MCF 10A (cell line): ENCODE data around the gene CTDSP1. TPM values are rescaled to one million over a fixed set of nuclear protein-coding genes. Genes with fewer than 3 reads are reported as not detected.

ENCODE experiments used
- BruUV-seq: library from RNA; stranded (reverse); fragments of 400-500 nt; replicated peaks from 2 replicates; lab custom pipeline; 2021; lab: Mats Ljungman, UMichigan
- CTCF ChIA-PET: fragments of 300-600 bp; sonication (Branson Sonifier 250); formaldehyde crosslinking; extraction: SDS; loops from one replicate; lab custom pipeline; 2021; ENCODE audit warnings: antibody characterized with exemption, inconsistent platforms; lab: Yijun Ruan, JAX
- POLR2A ChIA-PET: fragments of 300-600, 350-650 bp; sonication (Branson Sonifier 250); formaldehyde crosslinking; extraction: SDS; loops from one replicate; lab custom pipeline; 2020; ENCODE audit warnings: antibody characterized with exemption, inconsistent platforms; lab: Yijun Ruan, JAX
- DNase-seq: peaks from one replicate; pipeline ENCODE4 v3.0.0-alpha.2; 2018; ENCODE audit not compliant: unreplicated experiment
- H3K27ac Mint-ChIP-seq: one replicate; pipeline ENCODE4 v1.8.0; 2022; ENCODE audit warnings: mild to moderate bottlenecking, low read depth, mixed read lengths; ENCODE audit not compliant: unreplicated experiment
- H3K27me3 Mint-ChIP-seq: one replicate; pipeline ENCODE4 v1.8.0; 2022; ENCODE audit warnings: mixed read lengths; ENCODE audit not compliant: insufficient read depth, unreplicated experiment
- H3K36me3 Mint-ChIP-seq: one replicate; pipeline ENCODE4 v1.8.0; 2022; ENCODE audit warnings: mild to moderate bottlenecking, moderate library complexity, mixed read lengths; ENCODE audit not compliant: insufficient read depth, unreplicated experiment
- H3K4me1 Mint-ChIP-seq: one replicate; pipeline ENCODE4 v1.8.0; 2022; ENCODE audit warnings: mixed read lengths; ENCODE audit not compliant: insufficient read depth, unreplicated experiment
- H3K4me3 Mint-ChIP-seq: one replicate; pipeline ENCODE4 v1.8.0; 2022; ENCODE audit warnings: mild to moderate bottlenecking, moderate library complexity, mixed read lengths; ENCODE audit not compliant: unreplicated experiment
- H3K9me3 Mint-ChIP-seq: one replicate; pipeline ENCODE4 v1.8.0; 2022; ENCODE audit warnings: mixed read lengths; ENCODE audit not compliant: unreplicated experiment
- intact Hi-C: fragments of 100-400 bp; cut with micrococcal nuclease; formaldehyde crosslinking; loops from 2 replicates; pipeline ENCODE4 v1.14.1; 2022
- total RNA-seq: library from RNA; stranded (reverse); gene quantifications from 2 replicates; pipeline ENCODE4 v1.2.3, GENCODE V29; 2022
- TF ChIP-seq, protein P1 (sequence below): fragments of 200-600 bp; IDR thresholded peaks from one replicate; pipeline ENCODE4 v1.8.0; 2022; ENCODE audit warnings: antibody characterized with exemption, mild to moderate bottlenecking; ENCODE audit not compliant: unreplicated experiment

The CTDSP1 gene
- total RNA-seq, 1 experiment from 2014 or later: 72.3 TPM

DNA sequence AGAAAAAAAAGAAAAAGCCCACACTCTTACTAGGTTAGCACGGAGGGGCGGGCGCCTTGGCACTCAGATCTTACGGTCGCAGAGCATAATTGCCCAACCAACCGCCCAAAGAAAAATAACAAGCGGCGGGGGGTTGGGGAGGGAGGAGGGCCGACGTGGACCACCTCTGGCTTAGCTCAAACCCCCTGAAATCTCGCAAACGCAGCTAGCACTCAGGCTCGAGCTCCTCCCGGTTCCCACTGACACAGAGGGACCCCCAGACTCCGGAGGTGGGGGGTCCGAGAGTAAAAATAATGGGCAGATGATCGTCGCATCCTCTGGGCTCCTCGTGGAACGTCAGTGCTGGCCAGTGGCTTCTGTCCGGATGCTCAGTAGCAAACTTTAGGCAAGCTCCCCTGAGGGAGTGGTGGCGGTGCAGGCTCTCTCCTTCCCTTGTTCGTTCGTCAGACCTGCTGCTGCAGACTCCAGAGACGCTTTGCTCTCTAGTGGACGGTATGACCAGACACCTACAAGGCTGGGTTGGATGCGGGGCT, 31.0 kb upstream of the CTDSP1 start:
- no peaks in the 10 kb centered on the region for H3K36me3 Mint-ChIP-seq
- no TSS peak for BruUV-seq
- TF ChIP-seq, protein P1, sequence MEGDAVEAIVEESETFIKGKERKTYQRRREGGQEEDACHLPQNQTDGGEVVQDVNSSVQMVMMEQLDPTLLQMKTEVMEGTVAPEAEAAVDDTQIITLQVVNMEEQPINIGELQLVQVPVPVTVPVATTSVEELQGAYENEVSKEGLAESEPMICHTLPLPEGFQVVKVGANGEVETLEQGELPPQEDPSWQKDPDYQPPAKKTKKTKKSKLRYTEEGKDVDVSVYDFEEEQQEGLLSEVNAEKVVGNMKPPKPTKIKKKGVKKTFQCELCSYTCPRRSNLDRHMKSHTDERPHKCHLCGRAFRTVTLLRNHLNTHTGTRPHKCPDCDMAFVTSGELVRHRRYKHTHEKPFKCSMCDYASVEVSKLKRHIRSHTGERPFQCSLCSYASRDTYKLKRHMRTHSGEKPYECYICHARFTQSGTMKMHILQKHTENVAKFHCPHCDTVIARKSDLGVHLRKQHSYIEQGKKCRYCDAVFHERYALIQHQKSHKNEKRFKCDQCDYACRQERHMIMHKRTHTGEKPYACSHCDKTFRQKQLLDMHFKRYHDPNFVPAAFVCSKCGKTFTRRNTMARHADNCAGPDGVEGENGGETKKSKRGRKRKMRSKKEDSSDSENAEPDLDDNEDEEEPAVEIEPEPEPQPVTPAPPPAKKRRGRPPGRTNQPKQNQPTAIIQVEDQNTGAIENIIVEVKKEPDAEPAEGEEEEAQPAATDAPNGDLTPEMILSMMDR: no peak
- DNase-seq: no peak
- H3K4me1 Mint-ChIP-seq: no peaks in the 10 kb centered on the region
- intact Hi-C loops: no loop called here
- H3K9me3 Mint-ChIP-seq: no peaks in the 10 kb centered on the region
- ChIA-PET POLR2A (interaction anchor here (0.6 kb wide), 1 partner anchor 17 kb away, joined by 3 read pairs; no protein-coding TSS in a partner anchor), CTCF (interaction anchor here (0.6 kb wide), 1 partner anchor 1878 kb away, joined by 3 read pairs; no protein-coding TSS in a partner anchor)
- no peak overlapping the region for H3K4me3 Mint-ChIP-seq
- peaks cover 14% of the 10 kb centered on the region for H3K27me3 Mint-ChIP-seq
- no peak overlapping the region for H3K27ac Mint-ChIP-seq

DNA sequence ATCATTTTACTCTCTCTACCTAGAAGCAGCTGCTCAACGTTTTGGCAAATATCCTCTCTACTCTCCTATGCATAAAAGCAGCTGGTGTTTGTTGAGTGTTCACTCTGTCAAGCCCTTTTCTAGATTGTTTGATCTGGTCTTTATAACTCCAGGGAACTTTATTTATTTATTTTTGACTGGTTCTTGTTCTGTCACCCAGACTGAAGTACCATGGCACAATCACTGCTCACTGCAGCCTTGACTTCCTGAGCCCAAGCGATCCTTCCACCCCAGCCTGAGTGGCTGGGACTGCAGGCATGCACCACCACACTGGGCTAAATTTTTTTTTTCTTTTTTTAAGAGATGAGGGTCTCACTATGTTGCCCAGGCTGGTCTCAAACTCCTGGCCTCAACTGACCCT, 30.3 kb upstream of the CTDSP1 start:
- ChIA-PET CTCF (no interaction called here), POLR2A (no interaction called here)
- no peaks in the 10 kb centered on the region for H3K36me3 Mint-ChIP-seq
- no peaks in the 10 kb centered on the region for H3K4me1 Mint-ChIP-seq
- no TSS peak for BruUV-seq
- H3K9me3 Mint-ChIP-seq: no peaks in the 10 kb centered on the region
- TF ChIP-seq, protein P1: no peak
- peaks cover 14% of the 10 kb centered on the region for H3K27me3 Mint-ChIP-seq
- H3K4me3 Mint-ChIP-seq: no peak overlapping the region
- no peak for DNase-seq
- intact Hi-C loops: no loop called here
- H3K27ac Mint-ChIP-seq: no peak overlapping the region

GRCh38 chr2:218370410-218371063, 29.1 kb upstream of the CTDSP1 start:
- peak; percentile 80 for DNase-seq
- H3K27ac Mint-ChIP-seq: no peak overlapping the region
- intact Hi-C loops: no loop called here
- H3K36me3 Mint-ChIP-seq: no peaks in the 10 kb centered on the region
- no peak overlapping the region for H3K4me3 Mint-ChIP-seq
- H3K9me3 Mint-ChIP-seq: no peaks in the 10 kb centered on the region
- no TSS peak for BruUV-seq
- peaks cover 14% of the 10 kb centered on the region for H3K27me3 Mint-ChIP-seq
- ChIA-PET POLR2A (interaction anchor here (0.6 kb wide), 1 partner anchor 46 kb away, joined by 3 read pairs; no protein-coding TSS in a partner anchor), CTCF (interaction anchor here (0.6 to 1.1 kb wide), 4 partner anchors 13 to 68 kb away, joined by 3 to 4 read pairs (median 3); partner anchors contain the start of gene CATIP)
- TF ChIP-seq, protein P1: no peak
- H3K4me1 Mint-ChIP-seq: peaks cover 5% of the 10 kb centered on the region

DNA sequence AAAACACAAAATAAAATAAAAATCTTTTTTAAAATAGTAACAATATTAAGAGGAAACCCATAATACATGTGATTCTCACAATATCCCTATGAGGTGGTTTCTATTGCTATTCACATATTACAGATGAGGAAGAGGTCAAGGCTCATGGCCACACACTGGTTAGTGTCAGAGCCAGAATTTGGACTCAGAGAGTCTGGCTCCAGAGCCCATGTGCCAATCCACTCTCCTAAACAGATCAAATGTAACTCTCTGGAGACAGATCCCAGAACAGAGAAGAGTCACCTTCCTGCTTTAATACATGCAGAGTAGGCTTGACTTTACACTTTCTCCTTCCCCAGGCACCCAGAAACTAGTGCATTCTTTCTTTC, 27.7 kb upstream of the CTDSP1 start:
- peaks cover 5% of the 10 kb centered on the region for H3K4me1 Mint-ChIP-seq
- TF ChIP-seq, protein P1: no peak
- no peaks in the 10 kb centered on the region for H3K9me3 Mint-ChIP-seq
- no peak for DNase-seq
- intact Hi-C loops: no loop called here
- no TSS peak for BruUV-seq
- ChIA-PET POLR2A (no interaction called here), CTCF (interaction anchor here (0.7 kb wide), 1 partner anchor 1328 kb away, joined by 3 read pairs; no protein-coding TSS in a partner anchor)
- no peak overlapping the region for H3K27ac Mint-ChIP-seq
- no peaks in the 10 kb centered on the region for H3K36me3 Mint-ChIP-seq
- no peak overlapping the region for H3K4me3 Mint-ChIP-seq
- peaks cover 14% of the 10 kb centered on the region for H3K27me3 Mint-ChIP-seq
